IMR-90 (cell line): ENCODE results near the gene CNTN4. TPM values are rescaled to one million over a fixed set of nuclear protein-coding genes. Genes with fewer than 3 reads are reported as not detected.

Source experiments
- ATAC-seq: fragments of 200-7000 bp; cut with Tn5 transposase; 2 replicates; pipeline ENCODE4 v1.9.1; 2020; ENCODE audit warnings: low read depth, mild to moderate bottlenecking, moderate library complexity
- BruUV-seq: library from RNA; stranded (reverse); fragments of 400-500 nt; replicated peaks from 2 replicates; lab custom pipeline; 2021; lab: Mats Ljungman, UMichigan
- CTCF ChIA-PET: fragments of 300-600 bp; formaldehyde crosslinking; extraction: SDS; loops from one replicate; lab custom pipeline; 2021; ENCODE audit warnings: antibody characterized with exemption; lab: Yijun Ruan, JAX
- POLR2A ChIA-PET: fragments of 300-600 bp; sonication (Branson Sonifier 250); formaldehyde crosslinking; loops from one replicate; lab custom pipeline; 2022; ENCODE audit warnings: antibody characterized with exemption; ENCODE audit not compliant: unreplicated experiment; lab: Charles Lee
- DNase-seq: peaks from one replicate; pipeline ENCODE4 v3.0.0; 2013
- H2AFZ ChIP-seq: replicated peaks from 2 replicates; pipeline ENCODE3; 2013; ENCODE audit warnings: low read length, mild to moderate bottlenecking; ENCODE audit not compliant: poor library complexity
- H2AK5ac ChIP-seq: 2 replicates; pipeline ENCODE4 v1.6.1; 2013; ENCODE audit warnings: low read depth, low read length, inconsistent platforms
- H2AK9ac ChIP-seq: replicated peaks from 2 replicates; pipeline ENCODE3; 2013; ENCODE audit warnings: mild to moderate bottlenecking, low read depth, low read length, moderate library complexity; ENCODE audit not compliant: poor library complexity
- H2BK120ac ChIP-seq: 2 replicates; pipeline ENCODE4 v1.6.1; 2013; ENCODE audit warnings: low read depth, low read length, inconsistent platforms
- H2BK15ac ChIP-seq: 3 replicates; pipeline ENCODE4 v1.6.1; 2013; ENCODE audit warnings: low read depth, low read length, inconsistent platforms
- H2BK20ac ChIP-seq: 2 replicates; pipeline ENCODE4 v1.6.1; 2013; ENCODE audit warnings: low read depth, mild to moderate bottlenecking, inconsistent platforms, low read length, moderate library complexity
- H2BK5ac ChIP-seq: 2 replicates; pipeline ENCODE4 v1.6.1; 2013; ENCODE audit warnings: mild to moderate bottlenecking, low read depth, low read length, inconsistent platforms; ENCODE audit not compliant: poor library complexity, severe bottlenecking
- H3K14ac ChIP-seq: replicated peaks from 2 replicates; pipeline ENCODE4 v1.6.1; 2013; ENCODE audit warnings: low read depth, low read length, inconsistent platforms
- H3K18ac ChIP-seq: 2 replicates; pipeline ENCODE4 v1.6.1; 2013; ENCODE audit warnings: low read depth, low read length, control low read depth
- H3K23ac ChIP-seq: 2 replicates; pipeline ENCODE4 v1.6.1; 2013; ENCODE audit warnings: low read depth, low read length, inconsistent platforms
- H3K27ac ChIP-seq: 2 replicates; pipeline ENCODE4 v1.5.1; 2013; ENCODE audit warnings: mild to moderate bottlenecking, control low read depth, low read length; ENCODE audit not compliant: insufficient read depth
- H3K27me3 ChIP-seq: 2 replicates; pipeline ENCODE4 v1.6.1; 2013; ENCODE audit warnings: low read length; ENCODE audit not compliant: control insufficient read depth, insufficient read depth
- H3K36me3 ChIP-seq: 2 replicates; pipeline ENCODE4 v1.6.1; 2013; ENCODE audit warnings: low read length, mixed read lengths; ENCODE audit not compliant: control insufficient read depth, insufficient read depth
- H3K4ac ChIP-seq: 2 replicates; pipeline ENCODE4 v1.6.1; 2013; ENCODE audit warnings: low read depth, low read length, inconsistent platforms
- H3K4me1 ChIP-seq: 2 replicates; pipeline ENCODE4 v1.6.1; 2013; ENCODE audit warnings: low read length, mixed read lengths; ENCODE audit not compliant: control insufficient read depth, insufficient read depth
- H3K4me2 ChIP-seq: 2 replicates; pipeline ENCODE4 v1.6.1; 2013; ENCODE audit warnings: low read depth, mild to moderate bottlenecking, control low read depth, low read length, moderate library complexity
- H3K4me3 ChIP-seq: 2 replicates; pipeline ENCODE4 v1.5.1; 2013; ENCODE audit warnings: low read depth, mild to moderate bottlenecking, control low read depth, low read length, moderate library complexity; ENCODE audit not compliant: insufficient read depth
- H3K56ac ChIP-seq: 2 replicates; pipeline ENCODE4 v1.6.1; 2013; ENCODE audit warnings: low read length, inconsistent platforms; ENCODE audit not compliant: insufficient read depth; ENCODE audit errors: extremely low read depth
- H3K79me1 ChIP-seq, 2 experiments: 2 replicates each; pipeline ENCODE4 v1.6.1; 2013; ENCODE audit warnings: low read length in 2 of 2, inconsistent platforms in 1 of 2, low read depth in 1 of 2
- H3K9ac ChIP-seq: 2 replicates; pipeline ENCODE4 v1.6.1; 2013; ENCODE audit warnings: low read depth, low read length, control low read depth
- H3K9me1 ChIP-seq: 2 replicates; pipeline ENCODE4 v1.6.1; 2013; ENCODE audit warnings: low read length, inconsistent platforms; ENCODE audit not compliant: insufficient read depth
- H3K9me3 ChIP-seq: 2 replicates; pipeline ENCODE4 v1.6.1; 2013; ENCODE audit warnings: low read length; ENCODE audit not compliant: control insufficient read depth, insufficient read depth
- H4K20me1 ChIP-seq: 2 replicates; pipeline ENCODE4 v1.6.1; 2013; ENCODE audit warnings: low read length, inconsistent platforms; ENCODE audit not compliant: insufficient read depth
- H4K5ac ChIP-seq: 2 replicates; pipeline ENCODE4 v1.6.1; 2013; ENCODE audit warnings: mild to moderate bottlenecking, low read depth, low read length, control low read depth
- H4K8ac ChIP-seq, 2 experiments: 2 replicates each; pipeline ENCODE4 v1.6.1; 2013; ENCODE audit warnings: low read depth in 2 of 2, low read length in 2 of 2, control low read depth in 1 of 2, inconsistent platforms in 1 of 2
- H4K91ac ChIP-seq: 2 replicates; pipeline ENCODE4 v1.6.1; 2013; ENCODE audit warnings: low read depth, low read length, inconsistent platforms; ENCODE audit not compliant: insufficient read depth
- MAFK ChIP-seq: IDR thresholded peaks from 2 replicates; pipeline ENCODE4 v1.6.1; 2012; ENCODE audit warnings: low read depth, low read length, improper control_type of control experiment
- RCOR1 ChIP-seq: IDR thresholded peaks from 2 replicates; pipeline ENCODE4 v1.6.1; 2012; ENCODE audit warnings: mild to moderate bottlenecking, low read length, improper control_type of control experiment; ENCODE audit not compliant: insufficient replicate concordance
- WGBS, 2 experiments: methylation state at CpG; one replicate each; pipeline versions ENCODE4 v1.1.5 to v1.1.7; 2013; ENCODE audit warnings: missing lambda C conversion rate in 2 of 2; ENCODE audit not compliant: insufficient read length in 1 of 2; ENCODE audit errors: extremely low coverage in 2 of 2; 5-methylcytosine and 5-hydroxymethylcytosine counted together
- dilution Hi-C: fragments of 300-500 bp; cut with HindIII; formaldehyde crosslinking; loops from one replicate; pipeline ENCODE4 v1.14.3; 2018; ENCODE audit warnings: low sequenced_read_pairs; ENCODE audit not compliant: unreplicated experiment
- in situ Hi-C: fragments of 300-500 bp; cut with MboI; formaldehyde crosslinking; loops from 3 replicates; pipeline ENCODE4 v1.14.3; 2019; ENCODE audit warnings: low sequenced_read_pairs, inconsistent platforms, mixed read lengths
- intact Hi-C: fragments of 100-400 bp; cut with micrococcal nuclease; formaldehyde crosslinking; loops from 2 replicates; pipeline ENCODE4 v1.10.0; 2022
- polyA plus RNA-seq, 3 experiments: library from polyadenylated mRNA; depleted of rRNA; stranded (reverse); fragments of >200 nt; gene quantifications; 2 replicates each; pipeline ENCODE4 v1.2.3, GENCODE V29; 2012; ENCODE audit warnings: low replicate concordance in 1 of 3
- total RNA-seq: library from RNA; depleted of rRNA; stranded (reverse); fragments of >200 nt; gene quantifications from 2 replicates; pipeline ENCODE4 v1.2.3, GENCODE V29; 2012

Gene CNTN4
- total and polyA plus RNA-seq, 2 of the 4 experiments (the other 2 are of a cell fraction): under 0.01 TPM; not detected in 1

GRCh38 chr3:3105246-3105645, 1006.6 kb downstream of the CNTN4 start:
- no peaks in the 10 kb centered on the region for H3K79me1 ChIP-seq

More at GRCh38 chr3:3105246-3105645, 1006.6 kb downstream of the CNTN4 start:
- no peaks in the 10 kb centered on the region for H3K27me3 ChIP-seq
- no peak overlapping the region for H4K5ac ChIP-seq
- TF ChIP-seq RCOR1: no peak
- peak; percentile 65; the same call in 1 of the 2 replicates for TF ChIP-seq MAFK
- BruUV-seq: no TSS peak
- no peak overlapping the region for H2AFZ ChIP-seq
- POLR2A ChIA-PET: no interaction called here
- no peak overlapping the region for H3K23ac ChIP-seq
- WGBS, 2 experiments: 40% methylated on average over 1 of the region's 3 CpGs; no CpG with 5 or more reads in 1 of the 2 experiments
- H2AK9ac ChIP-seq: no peak overlapping the region
- no peaks in the 10 kb centered on the region for H3K4me1 ChIP-seq
- DNase-seq (no peak), ATAC-seq (no peak)
- dilution Hi-C loops (no loop called here), in situ Hi-C loops (no loop called here), intact Hi-C loops (no loop called here)
- no peak overlapping the region for H3K4me3 ChIP-seq
- H2BK15ac ChIP-seq: no peak overlapping the region
- no peak overlapping the region for H3K4ac ChIP-seq
- H3K56ac ChIP-seq: no peak overlapping the region
- no peak overlapping the region for H3K18ac ChIP-seq
- H3K4me2 ChIP-seq: no peak overlapping the region
- H3K9me1 ChIP-seq: no peaks in the 10 kb centered on the region
- no peak overlapping the region for H2BK20ac ChIP-seq
- no peak overlapping the region for H2BK5ac ChIP-seq
- H3K9me3 ChIP-seq: no peaks in the 10 kb centered on the region
- no peak overlapping the region for H4K91ac ChIP-seq
- H3K14ac ChIP-seq: no peak overlapping the region
- H2AK5ac ChIP-seq: no peak overlapping the region
- no peak overlapping the region for H2BK120ac ChIP-seq
- no peaks in the 10 kb centered on the region for H3K36me3 ChIP-seq
- CTCF ChIA-PET: interaction anchor here (0.6 kb wide), 1 partner anchor 970 kb away, joined by 3 read pairs; no protein-coding TSS in a partner anchor
- H3K9ac ChIP-seq: no peak overlapping the region
- no peak overlapping the region for H4K8ac ChIP-seq
- no peaks in the 10 kb centered on the region for H4K20me1 ChIP-seq
- H3K27ac ChIP-seq: no peak overlapping the region
